Measurements from ENCODE around the gene OLFML2A.

OLFML2A gene

DNA sequence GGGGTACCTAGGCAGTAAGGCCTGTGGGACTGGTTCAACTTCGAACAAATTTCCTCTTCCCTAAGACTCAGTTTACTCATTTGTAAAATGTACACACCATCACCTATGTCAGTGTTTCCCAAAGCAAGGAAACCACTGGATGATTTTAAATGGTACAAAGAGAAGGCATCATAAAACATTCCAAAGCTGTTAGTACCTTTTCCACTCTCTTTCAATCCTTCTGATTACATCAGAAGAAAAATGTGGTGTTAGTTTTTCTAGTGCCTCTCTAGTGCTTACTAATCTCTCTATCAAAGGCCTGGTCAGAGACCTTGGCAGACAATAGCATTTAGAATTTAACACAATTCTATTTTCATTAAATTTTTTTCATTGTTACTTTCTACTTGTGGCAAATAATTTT is 24.0 kb upstream of the OLFML2A start:
- H3K36me3 ChIP-seq (ENCODE audit: insufficient read depth, low read length) = no peaks in the 10 kb centered on the region
- H3K9ac ChIP-seq (ENCODE audit: low read depth, low read length) = no peak overlapping the region
- peaks cover 28% of the 10 kb centered on the region for H3K4me1 ChIP-seq (ENCODE audit: insufficient read depth, low read length)
- H3K9me3 ChIP-seq (ENCODE audit: control insufficient read depth, insufficient read depth, low read length) = no peaks in the 10 kb centered on the region

DNA sequence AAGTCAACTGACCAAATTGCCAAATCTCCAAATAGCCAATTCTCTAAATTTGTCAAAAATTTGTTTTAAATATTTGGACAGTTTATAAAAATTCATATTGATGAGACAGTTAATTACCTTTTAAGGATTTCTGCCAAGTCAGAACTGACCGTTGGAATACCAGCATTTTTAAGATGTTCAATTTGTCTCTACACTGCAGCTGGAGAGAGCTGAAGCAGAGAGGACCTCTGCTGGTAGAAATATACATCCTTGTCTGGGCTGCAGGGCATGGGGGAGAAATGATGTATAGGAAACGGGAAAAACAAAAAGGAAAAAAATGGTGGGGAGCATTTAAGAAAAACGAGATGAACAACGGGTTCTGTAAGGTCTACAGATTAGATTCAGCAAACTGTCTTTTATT is 22.6 kb upstream of the OLFML2A start:
- H3K4me1 ChIP-seq (ENCODE audit: insufficient read depth, low read length) = peaks cover 37% of the 10 kb centered on the region
- H3K9me3 ChIP-seq (ENCODE audit: control insufficient read depth, insufficient read depth, low read length) = no peaks in the 10 kb centered on the region
- H3K36me3 ChIP-seq (ENCODE audit: insufficient read depth, low read length) = no peaks in the 10 kb centered on the region
- H3K9ac ChIP-seq (ENCODE audit: low read depth, low read length) = no peak overlapping the region

DNA sequence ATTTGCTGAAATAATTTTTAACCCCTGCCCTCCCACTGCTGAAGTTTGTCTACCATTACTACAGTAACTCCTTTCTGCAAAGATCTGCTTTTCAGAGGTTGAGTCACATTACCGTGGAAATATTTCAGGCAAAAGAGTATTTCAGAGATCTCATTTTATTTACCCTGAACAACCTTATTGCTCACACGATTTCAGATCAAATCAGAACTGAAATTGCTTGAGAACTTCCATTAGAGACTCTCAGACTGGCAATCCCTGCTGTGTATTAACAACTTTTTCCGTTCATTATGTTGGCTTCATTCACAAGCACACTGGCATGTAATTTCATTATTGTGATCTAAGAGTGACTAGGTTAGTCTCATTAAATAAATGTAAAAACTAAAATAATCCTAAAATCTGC is 21.9 kb upstream of the OLFML2A start:
- Histone ChIP-seq H3K4me1 (ENCODE audit: insufficient read depth, low read length) (peaks cover 41% of the 10 kb centered on the region), H3K9ac (ENCODE audit: low read depth, low read length) (no peak overlapping the region), H3K9me3 (ENCODE audit: control insufficient read depth, insufficient read depth, low read length) (no peaks in the 10 kb centered on the region), H3K36me3 (ENCODE audit: insufficient read depth, low read length) (no peaks in the 10 kb centered on the region)

DNA sequence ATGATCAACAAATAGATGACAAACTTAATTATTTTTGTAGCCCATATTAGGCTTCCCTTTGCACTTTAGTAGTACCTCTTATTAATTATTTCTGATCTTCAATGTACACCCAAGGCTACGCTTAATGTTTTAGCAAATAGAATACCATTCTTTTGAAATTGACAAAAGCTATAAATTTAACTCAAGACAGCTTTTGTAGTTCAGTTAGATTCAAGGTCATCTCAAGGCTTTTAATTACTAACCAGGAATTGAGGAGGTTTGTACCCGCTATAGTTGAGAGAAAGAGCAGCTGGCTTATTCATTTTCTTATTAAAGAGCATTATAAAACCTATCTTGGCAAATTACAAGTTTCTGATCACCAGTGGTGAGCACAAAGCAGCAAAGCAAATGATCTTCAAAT is 20.9 kb upstream of the OLFML2A start:
- Histone ChIP-seq H3K9me3 (ENCODE audit: control insufficient read depth, insufficient read depth, low read length) (no peaks in the 10 kb centered on the region), H3K36me3 (ENCODE audit: insufficient read depth, low read length) (no peaks in the 10 kb centered on the region), H3K9ac (ENCODE audit: low read depth, low read length) (no peak overlapping the region), H3K4me1 (ENCODE audit: insufficient read depth, low read length) (peaks cover 46% of the 10 kb centered on the region)

DNA sequence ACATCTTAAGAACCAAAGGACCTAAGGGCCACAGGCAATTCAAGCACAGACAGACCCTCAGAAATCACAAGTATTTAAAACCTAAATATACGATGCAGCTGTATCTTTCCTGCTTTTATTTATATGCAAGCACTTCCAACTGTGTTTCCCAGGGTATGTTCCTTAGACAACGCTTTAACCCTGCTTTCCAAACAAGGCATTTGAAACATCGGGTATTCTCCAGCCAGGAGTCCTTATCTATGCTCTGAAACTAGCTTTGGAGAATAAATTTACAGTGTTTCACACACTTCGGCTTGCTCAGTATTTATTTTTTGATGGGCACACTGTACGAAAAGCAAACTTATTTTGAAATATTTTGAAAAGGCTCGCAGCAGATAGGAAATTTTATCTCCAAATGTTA is 19.3 kb upstream of the OLFML2A start:
- Histone ChIP-seq H3K36me3 (ENCODE audit: insufficient read depth, low read length) (no peaks in the 10 kb centered on the region), H3K9ac (ENCODE audit: low read depth, low read length) (peak overlapping the region; percentile 5; the same call in 1 of the 2 replicates), H3K4me1 (ENCODE audit: insufficient read depth, low read length) (peaks cover 61% of the 10 kb centered on the region), H3K9me3 (ENCODE audit: control insufficient read depth, insufficient read depth, low read length) (no peaks in the 10 kb centered on the region)

DNA sequence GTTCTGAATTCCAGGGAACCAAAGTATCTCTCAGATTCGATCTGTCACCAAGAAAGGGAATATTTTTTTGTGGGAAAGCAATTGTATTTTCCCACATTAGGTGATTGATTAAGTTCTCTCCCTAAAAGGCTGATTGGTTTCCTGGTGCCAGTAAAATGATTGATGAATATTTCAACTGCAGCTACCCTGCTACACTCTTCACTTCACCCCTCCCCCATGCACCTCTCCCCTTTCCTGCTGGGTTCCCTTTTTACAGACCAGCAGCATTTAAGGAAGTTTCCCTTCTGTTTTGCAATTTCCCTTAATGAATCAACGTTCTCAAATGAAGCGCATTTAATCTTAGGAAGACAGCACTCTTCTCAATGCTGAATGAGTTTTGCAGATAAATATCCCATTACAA is 18.9 kb upstream of the OLFML2A start:
- Histone ChIP-seq H3K9ac (ENCODE audit: low read depth, low read length) (peak overlapping the region; percentile 5; the same call in 1 of the 2 replicates), H3K9me3 (ENCODE audit: control insufficient read depth, insufficient read depth, low read length) (no peaks in the 10 kb centered on the region), H3K36me3 (ENCODE audit: insufficient read depth, low read length) (no peaks in the 10 kb centered on the region), H3K4me1 (ENCODE audit: insufficient read depth, low read length) (peaks cover 61% of the 10 kb centered on the region)

DNA sequence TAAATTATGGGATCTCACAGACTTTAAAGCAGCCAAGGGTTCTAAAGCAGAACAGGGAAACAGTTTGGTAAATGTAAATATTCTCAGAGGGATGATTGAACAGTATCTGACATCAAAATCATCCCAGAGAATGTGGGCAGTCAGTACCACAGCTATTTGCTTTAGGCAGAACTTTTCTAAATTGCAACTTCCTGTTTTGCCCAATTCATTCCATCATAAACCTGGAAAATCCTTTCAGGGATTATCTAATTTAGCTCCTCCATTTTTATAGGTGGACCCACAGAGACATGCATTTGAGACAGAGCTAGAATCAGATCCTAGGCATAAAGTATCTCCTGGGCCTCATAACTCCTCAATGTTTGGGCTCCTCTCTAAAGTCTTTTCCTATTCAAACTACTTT is 18.2 kb upstream of the OLFML2A start:
- Histone ChIP-seq H3K9me3 (ENCODE audit: control insufficient read depth, insufficient read depth, low read length) (no peaks in the 10 kb centered on the region), H3K4me1 (ENCODE audit: insufficient read depth, low read length) (peaks cover 63% of the 10 kb centered on the region), H3K9ac (ENCODE audit: low read depth, low read length) (no peak overlapping the region), H3K36me3 (ENCODE audit: insufficient read depth, low read length) (no peaks in the 10 kb centered on the region)

DNA sequence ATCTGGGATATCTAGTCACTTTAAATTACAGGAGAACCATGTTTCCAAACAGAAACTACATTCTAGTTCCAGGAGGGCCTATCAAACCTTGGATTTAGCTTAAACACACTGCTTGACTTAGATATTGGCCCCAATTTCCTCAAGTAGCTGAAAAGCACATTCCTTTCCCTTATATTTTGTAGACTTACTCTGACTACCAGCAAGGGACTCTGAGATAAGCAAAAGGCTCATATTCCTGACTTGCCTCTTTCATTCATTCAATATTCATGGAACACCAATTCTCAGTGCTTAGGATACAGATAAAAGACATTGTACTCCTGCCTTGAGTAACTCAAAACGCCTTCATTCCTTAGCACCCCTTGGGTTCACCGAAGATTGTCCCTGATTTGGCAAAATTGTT is 17.6 kb upstream of the OLFML2A start:
- Histone ChIP-seq H3K4me1 (ENCODE audit: insufficient read depth, low read length) (peaks cover 57% of the 10 kb centered on the region), H3K9me3 (ENCODE audit: control insufficient read depth, insufficient read depth, low read length) (no peaks in the 10 kb centered on the region), H3K36me3 (ENCODE audit: insufficient read depth, low read length) (no peaks in the 10 kb centered on the region), H3K9ac (ENCODE audit: low read depth, low read length) (no peak overlapping the region)

DNA sequence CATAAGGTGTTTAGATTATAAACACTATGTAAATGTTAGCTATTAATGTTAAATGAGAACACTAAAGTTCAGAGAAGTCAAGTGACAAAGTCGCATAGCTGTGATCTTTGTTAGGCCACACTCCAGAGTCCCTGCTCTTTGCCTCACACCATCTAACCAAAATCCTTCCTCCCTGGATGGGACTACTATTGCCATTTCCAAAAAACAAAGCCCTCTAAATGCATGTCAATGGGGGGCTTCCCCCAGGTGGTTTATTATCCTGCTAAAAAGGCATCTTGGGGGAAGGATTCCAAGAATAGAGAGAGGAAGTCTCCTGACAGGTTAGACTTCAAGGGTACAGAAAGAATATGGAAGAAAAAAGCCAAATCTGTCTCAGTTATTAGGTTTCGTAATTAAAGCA is 16.2 kb upstream of the OLFML2A start:
- H3K36me3 ChIP-seq (ENCODE audit: insufficient read depth, low read length) = no peaks in the 10 kb centered on the region
- H3K4me1 ChIP-seq (ENCODE audit: insufficient read depth, low read length) = peaks cover 65% of the 10 kb centered on the region
- no peak overlapping the region for H3K9ac ChIP-seq (ENCODE audit: low read depth, low read length)
- H3K9me3 ChIP-seq (ENCODE audit: control insufficient read depth, insufficient read depth, low read length) = no peaks in the 10 kb centered on the region

DNA sequence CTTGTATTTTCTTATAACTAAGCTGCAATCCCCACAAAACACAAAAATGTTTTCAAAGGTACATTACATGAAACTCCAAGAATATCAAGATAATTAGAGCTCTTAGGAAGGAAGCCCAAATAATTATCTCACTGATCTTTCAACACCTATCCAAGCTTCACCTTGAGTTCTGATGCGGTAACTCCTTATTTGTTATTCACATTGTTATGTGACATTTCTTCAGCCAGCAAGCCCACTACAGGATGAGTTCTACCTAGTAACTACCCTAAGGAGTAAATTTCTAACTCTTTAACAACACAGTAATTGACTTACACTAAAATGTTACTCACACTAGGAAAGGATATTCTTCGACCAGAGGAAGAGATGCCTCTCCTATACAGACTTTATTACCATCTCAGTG is 15.7 kb upstream of the OLFML2A start:
- Histone ChIP-seq H3K9me3 (ENCODE audit: control insufficient read depth, insufficient read depth, low read length) (no peaks in the 10 kb centered on the region), H3K36me3 (ENCODE audit: insufficient read depth, low read length) (no peaks in the 10 kb centered on the region), H3K9ac (ENCODE audit: low read depth, low read length) (no peak overlapping the region), H3K4me1 (ENCODE audit: insufficient read depth, low read length) (peaks cover 69% of the 10 kb centered on the region)

DNA sequence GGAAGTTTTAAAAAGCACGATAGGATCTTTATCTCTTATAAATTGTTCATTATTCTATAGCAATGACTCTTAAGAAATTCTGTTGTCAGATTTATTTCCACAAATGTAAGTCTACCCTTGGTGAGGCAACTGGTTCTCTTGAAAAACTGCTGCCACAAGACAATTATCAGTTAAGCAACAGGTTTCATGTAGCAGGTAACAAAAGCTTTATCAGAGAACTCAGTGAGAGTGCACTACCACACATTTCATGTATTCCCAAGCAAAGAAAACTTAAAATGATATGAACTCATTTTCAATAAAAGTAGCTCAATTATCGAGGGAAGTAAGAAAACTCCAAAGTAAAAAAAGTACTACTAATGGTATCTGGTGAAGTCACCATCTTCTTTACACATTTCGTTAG is 15.2 kb upstream of the OLFML2A start:
- no peak overlapping the region for H3K9ac ChIP-seq (ENCODE audit: low read depth, low read length)
- no peaks in the 10 kb centered on the region for H3K9me3 ChIP-seq (ENCODE audit: control insufficient read depth, insufficient read depth, low read length)
- peaks cover 69% of the 10 kb centered on the region for H3K4me1 ChIP-seq (ENCODE audit: insufficient read depth, low read length)
- no peaks in the 10 kb centered on the region for H3K36me3 ChIP-seq (ENCODE audit: insufficient read depth, low read length)

DNA sequence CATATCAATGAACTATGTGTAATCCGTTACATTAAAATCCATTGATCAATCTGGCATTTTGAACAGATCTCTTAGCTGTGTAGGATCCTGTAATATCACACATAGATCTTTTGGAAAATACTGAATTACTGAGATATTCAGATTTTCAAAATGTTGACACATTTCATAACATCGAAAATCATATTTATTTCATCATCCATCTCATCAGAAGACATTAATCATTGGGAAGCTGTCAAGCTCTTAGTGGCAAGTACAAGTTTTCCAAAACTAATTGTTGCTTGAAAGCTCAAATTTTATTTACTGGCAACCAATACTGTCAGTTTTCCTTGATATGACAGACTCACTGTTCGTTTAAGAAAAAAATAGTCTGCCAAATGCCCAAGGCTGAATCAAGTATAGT is 14.3 kb upstream of the OLFML2A start:
- Histone ChIP-seq H3K9me3 (ENCODE audit: control insufficient read depth, insufficient read depth, low read length) (no peaks in the 10 kb centered on the region), H3K36me3 (ENCODE audit: insufficient read depth, low read length) (no peaks in the 10 kb centered on the region), H3K9ac (ENCODE audit: low read depth, low read length) (no peak overlapping the region), H3K4me1 (ENCODE audit: insufficient read depth, low read length) (peaks cover 71% of the 10 kb centered on the region)

DNA sequence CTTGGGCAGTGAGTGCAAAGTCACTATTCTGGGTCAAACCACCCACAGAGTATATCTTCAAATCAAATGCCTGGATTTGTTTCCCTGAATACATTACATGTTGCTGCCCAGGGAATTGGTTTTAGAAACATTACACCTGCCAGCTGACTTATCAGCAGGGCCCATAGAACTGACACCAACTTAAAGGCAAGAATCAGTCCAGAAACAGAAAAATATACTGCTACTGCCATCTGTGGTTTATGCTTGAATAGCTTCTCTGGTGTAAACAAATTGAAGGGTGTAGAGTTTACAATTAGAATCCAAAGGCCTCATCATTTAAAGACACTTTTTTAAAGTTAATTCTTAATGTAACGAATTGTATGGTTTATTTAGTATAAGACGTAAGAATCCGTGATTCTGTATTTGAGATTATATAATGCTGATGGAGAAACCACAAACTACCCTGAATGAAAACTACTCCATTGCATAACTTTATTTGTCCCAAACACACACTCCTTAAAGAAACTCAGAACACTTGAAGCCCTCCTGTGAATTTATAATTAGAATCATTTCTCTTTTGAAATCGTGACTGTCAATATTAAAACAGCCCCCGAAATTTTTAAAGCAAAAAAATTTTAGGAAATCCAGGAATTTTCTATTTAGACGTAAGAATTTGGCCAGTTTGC is 12.0 kb upstream of the OLFML2A start:
- Histone ChIP-seq H3K9ac (ENCODE audit: low read depth, low read length) (no peak overlapping the region), H3K4me1 (ENCODE audit: insufficient read depth, low read length) (peaks cover 70% of the 10 kb centered on the region), H3K9me3 (ENCODE audit: control insufficient read depth, insufficient read depth, low read length) (no peaks in the 10 kb centered on the region), H3K36me3 (ENCODE audit: insufficient read depth, low read length) (no peaks in the 10 kb centered on the region)

DNA sequence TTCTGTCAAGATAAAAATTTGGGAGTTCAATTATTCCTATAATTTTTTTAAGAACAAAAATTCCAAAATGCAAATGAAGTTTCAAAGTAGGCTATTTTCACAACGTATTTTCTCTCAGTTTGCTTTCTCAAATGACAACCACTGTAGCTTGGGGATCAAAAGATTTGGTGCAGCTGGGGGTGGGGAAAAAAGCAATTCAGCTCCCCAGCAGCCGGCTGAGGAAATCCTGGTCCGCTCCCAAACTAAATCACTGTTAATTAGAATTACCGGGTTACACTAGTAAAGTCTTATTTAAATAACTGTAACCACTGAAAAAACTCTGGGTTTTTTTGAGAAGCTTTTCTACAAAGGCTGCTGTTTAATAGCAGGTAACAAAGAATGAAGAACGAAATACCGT is 11.5 kb upstream of the OLFML2A start:
- Histone ChIP-seq H3K9ac (ENCODE audit: low read depth, low read length) (no peak overlapping the region), H3K4me1 (ENCODE audit: insufficient read depth, low read length) (peaks cover 68% of the 10 kb centered on the region), H3K36me3 (ENCODE audit: insufficient read depth, low read length) (no peaks in the 10 kb centered on the region), H3K9me3 (ENCODE audit: control insufficient read depth, insufficient read depth, low read length) (no peaks in the 10 kb centered on the region)

DNA sequence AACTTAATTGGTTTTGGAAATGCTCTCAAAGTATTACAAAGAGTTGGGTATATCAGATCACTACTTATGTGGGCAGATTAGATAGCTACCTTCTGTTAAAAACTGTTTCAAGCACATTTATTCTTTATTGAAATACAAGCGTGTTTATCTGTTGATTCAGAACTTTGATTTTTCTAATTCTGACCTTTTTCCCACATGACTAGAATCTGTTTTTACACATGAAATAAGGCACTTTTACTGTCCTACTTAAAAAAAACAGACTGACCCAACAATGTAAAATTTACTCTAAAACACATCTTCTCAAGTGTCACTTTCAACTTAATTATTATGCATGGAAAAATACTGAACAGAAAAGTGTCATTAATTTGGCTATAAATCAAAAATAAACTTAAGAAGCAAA is 10.6 kb upstream of the OLFML2A start:
- Histone ChIP-seq H3K36me3 (ENCODE audit: insufficient read depth, low read length) (no peaks in the 10 kb centered on the region), H3K9ac (ENCODE audit: low read depth, low read length) (no peak overlapping the region), H3K9me3 (ENCODE audit: control insufficient read depth, insufficient read depth, low read length) (no peaks in the 10 kb centered on the region), H3K4me1 (ENCODE audit: insufficient read depth, low read length) (peaks cover 62% of the 10 kb centered on the region)

Data from ES-I3 (cell line).